Kidney (tissue), 14 donors: ENCODE results near the gene NOL12. TPM values are rescaled to one million over a fixed set of nuclear protein-coding genes. Genes with fewer than 3 reads are reported as not detected.

Experiments
- DNase-seq, 5 donors: peaks; one replicate each; pipeline ENCODE4 v3.0.0-alpha.2; 2013 to 2020
- FAIRE-seq: peaks from 2 replicates; lab custom pipeline; 2012; peaks lifted over from hg19 to GRCh38; lab: Jason Lieb, UNC
- H3K27ac ChIP-seq, 2 donors: one replicate each; pipeline ENCODE4 v1.7.0; 2013; ENCODE audit warnings: low read depth in 2 of 2, low read length in 2 of 2, inconsistent platforms in 1 of 2
- H3K27me3 ChIP-seq: one replicate; pipeline ENCODE4 v1.7.1; 2013; ENCODE audit warnings: low read length, inconsistent platforms; ENCODE audit not compliant: control insufficient read depth, insufficient read depth
- H3K36me3 ChIP-seq, 3 donors: one replicate each; pipeline versions ENCODE4 v1.7.0 to v1.7.1; 2013; ENCODE audit warnings: low read length in 3 of 3, control low read depth in 1 of 3, inconsistent platforms in 1 of 3; ENCODE audit not compliant: insufficient read depth in 3 of 3, control insufficient read depth in 2 of 3
- H3K4me1 ChIP-seq, 3 donors: one replicate each; pipeline versions ENCODE4 v1.7.0 to v1.7.1; 2013; ENCODE audit warnings: low read length in 3 of 3, inconsistent platforms in 1 of 3, low read depth in 1 of 3; ENCODE audit not compliant: control insufficient read depth in 2 of 3, insufficient read depth in 2 of 3
- H3K4me3 ChIP-seq, 3 donors: one replicate each; pipeline versions ENCODE4 v1.7.0 to v1.8.1; 2013; ENCODE audit warnings: low read length in 3 of 3, control low read depth in 1 of 3, inconsistent platforms in 1 of 3
- H3K9ac ChIP-seq, 3 donors: one replicate each; pipeline versions ENCODE4 v1.7.0 to v1.7.1; 2013; ENCODE audit warnings: low read length in 3 of 3, control low read depth in 1 of 3, inconsistent platforms in 1 of 3
- H3K9me3 ChIP-seq, 3 donors: one replicate each; pipeline versions ENCODE4 v1.7.0 to v1.7.1; 2013; ENCODE audit warnings: low read length in 3 of 3, control low read depth in 1 of 3, inconsistent platforms in 1 of 3; ENCODE audit not compliant: control insufficient read depth in 2 of 3, insufficient read depth in 1 of 3
- CTCF ChIP-seq: IDR thresholded peaks from 3 replicates; pipeline ENCODE4 v1.5.1; 2012; ENCODE audit warnings: mild to moderate bottlenecking, moderate library complexity, borderline replicate concordance; ENCODE audit not compliant: insufficient read depth; ENCODE audit errors: extremely low read depth
- intact Hi-C: fragments of 100-400 bp; cut with DNase I; formaldehyde crosslinking; loops from one replicate; pipeline ENCODE4 v1.11.1; 2022
- polyA plus RNA-seq: library from polyadenylated mRNA; stranded (reverse); fragments of 350-450 nt; fragmentation: Illumina TruSeq; extraction: RNeasy Lipid Tissue Mini Kit (QIAGEN cat#74804); gene quantifications from one replicate; pipeline ENCODE4 v1.2.3, GENCODE V29; 2014; ENCODE audit warnings: low read depth, low replicate concordance; ENCODE audit not compliant: insufficient read depth
- total RNA-seq: library from RNA; stranded (reverse); fragmentation: NEBNext Ultra II Directional; extraction: Animal tissue kit (Norgen Biotek cat#: 25700); gene quantifications from one replicate; pipeline ENCODE4 v1.2.1, GENCODE V29; 2021
- donor health status: control.
- donor health status: control.
- donor health status: control.
- donor health status: control.
- donor health status: control.
- donor health status: DM: yes; HTN: yes; CAD: no.
- donor health status: Normal renal cell carcinoma (clear cell type).

NOL12 gene
- total and polyA plus RNA-seq, 2 donors from 2014 or later, result 26.3 to 27.5 TPM

GRCh38 chr22:37638391-37639069 lies 47.6 kb upstream of the NOL12 start:
- Histone ChIP-seq H3K9ac (no peak overlapping the region), H3K36me3 (no peaks in the 10 kb centered on the region), H3K27ac (no peak overlapping the region), H3K9me3 (no peaks in the 10 kb centered on the region), H3K27me3 (no peaks in the 10 kb centered on the region), H3K4me1 (peaks cover 5 to 25% (median 10%) of the 10 kb centered on the region in 3 donors), H3K4me3 (peak overlapping the region; percentile 6 to 46 (median 28))
- FAIRE-seq (no peak), DNase-seq (peak in 1 of 5 donors; percentile 45)
- TF ChIP-seq CTCF, result no peak
- intact Hi-C loops, result no loop called here

GRCh38 chr22:37639070-37639760 lies 46.9 kb upstream of the NOL12 start, which contains the start of gene SH3BP1:
SH3BP1 (plus strand) TSS chr22:37639669; CDS start chr22:37639788, 119 bp downstream.
- TF ChIP-seq CTCF, result no peak
- H3K27ac ChIP-seq, result no peak within 1 kb of the TSS
- intact Hi-C loops, result no loop called here
- no peaks in the 10 kb centered on the region for H3K36me3 ChIP-seq
- H3K4me3 ChIP-seq, result peak within 1 kb of the TSS; percentile 46 to 56 (median 53)
- H3K27me3 ChIP-seq, result no peaks in the 10 kb centered on the region
- peaks cover 5 to 21% (median 5%) of the 10 kb centered on the region in 3 donors for H3K4me1 ChIP-seq
- H3K9ac ChIP-seq, result peak within 1 kb of the TSS in 2 of 3 donors; percentile 53 to 55
- no peak for FAIRE-seq
- no peaks in the 10 kb centered on the region for H3K9me3 ChIP-seq
- DNase-seq, result peak; percentile 79 to 90 (median 87)

- DNase-seq, result peak in 4 of 5 donors; percentile 26 to 79 (median 47)
- H3K9ac ChIP-seq, result peak overlapping the region in 2 of 3 donors; percentile 53 to 55
- peaks cover 0 to 14% (median 0%) of the 10 kb centered on the region in 3 donors for H3K4me1 ChIP-seq
- intact Hi-C loops, result loop anchor here (5.0 to 10.0 kb wide), 2 partner anchors 42 to 155 kb away; no protein-coding TSS in a partner anchor
- H3K36me3 ChIP-seq, result no peaks in the 10 kb centered on the region
- no peak overlapping the region for H3K27ac ChIP-seq
- H3K4me3 ChIP-seq, result peak overlapping the region; percentile 46 to 56 (median 53)
- FAIRE-seq, result no peak
- no peaks in the 10 kb centered on the region for H3K27me3 ChIP-seq
- TF ChIP-seq CTCF, result no peak
- no peaks in the 10 kb centered on the region for H3K9me3 ChIP-seq
These were observed 46.2 kb upstream of the NOL12 start for GRCh38 chr22:37639771-37640590.
